Measurements from ENCODE around the gene FBXW8. TPM values are rescaled to one million over a fixed set of nuclear protein-coding genes. Genes with fewer than 3 reads are reported as not detected.

Gene FBXW8
- total and polyA plus RNA-seq, 7 experiments from 2014 or later = 4.8 to 13.2 (median 11.7) TPM

- CTCF ChIA-PET = no interaction called here
- ATAC-seq (no peak), DNase-seq (no peak)
- Mint-ChIP-seq H3K9me3 (peaks cover 0 to 2% (median 0%) of the 10 kb centered on the region in 11 donors), H3K36me3 (no peaks in the 10 kb centered on the region), H3K4me1 (no peaks in the 10 kb centered on the region), H3K27me3 (peaks cover 11 to 43% (median 21%) of the 10 kb centered on the region in 5 donors), H3K4me3 (no peak overlapping the region), H3K27ac (no peak overlapping the region)
- Histone ChIP-seq H3K27ac (ENCODE audit: low read depth, low read length) (no peak overlapping the region), H3K4me3 (ENCODE audit: low read length) (no peak overlapping the region), H3K27me3 (ENCODE audit: control insufficient read depth in 2 of 2, insufficient read depth in 2 of 2, low read length in 2 of 2) (no peaks in the 10 kb centered on the region), H3K9me3 (ENCODE audit: control insufficient read depth in 2 of 3, low read length in 3 of 3) (no peaks in the 10 kb centered on the region), H3K36me3 (ENCODE audit: control insufficient read depth in 2 of 3, insufficient read depth in 3 of 3, low read length in 3 of 3) (no peaks in the 10 kb centered on the region), H3K4me1 (ENCODE audit: control insufficient read depth in 2 of 2, insufficient read depth in 2 of 2, low read length in 2 of 2) (no peaks in the 10 kb centered on the region)
- intact Hi-C loops (cut with micrococcal nuclease) = no loop called here
- POLR2A ChIA-PET = no interaction called here
These were observed 14.3 kb upstream of the FBXW8 start for GRCh38 chr12:116896411-116896924.

GRCh38 chr12:116897476-116897875 lies 13.3 kb upstream of the FBXW8 start:
- DNase-seq = no peak
- Mint-ChIP-seq H3K27ac (no peak overlapping the region), H3K4me1 (no peaks in the 10 kb centered on the region), H3K4me3 (no peak overlapping the region), H3K36me3 (no peaks in the 10 kb centered on the region), H3K27me3 (peaks cover 16 to 50% (median 29%) of the 10 kb centered on the region in 5 donors), H3K9me3 (peaks cover 0 to 2% (median 0%) of the 10 kb centered on the region in 11 donors)
- CTCF ChIA-PET = no interaction called here
- no peaks in the 10 kb centered on the region for H3K4me1 ChIP-seq (ENCODE audit: control insufficient read depth in 2 of 2, insufficient read depth in 2 of 2, low read length in 2 of 2)
- POLR2A ChIA-PET = no interaction called here
- no peak overlapping the region for H3K27ac ChIP-seq (ENCODE audit: low read depth, low read length)
- intact Hi-C loops (cut with micrococcal nuclease) = no loop called here
- no peak overlapping the region for H3K4me3 ChIP-seq (ENCODE audit: low read length)
- no peaks in the 10 kb centered on the region for H3K27me3 ChIP-seq (ENCODE audit: control insufficient read depth in 2 of 2, insufficient read depth in 2 of 2, low read length in 2 of 2)
- H3K9me3 ChIP-seq (ENCODE audit: control insufficient read depth in 2 of 3, low read length in 3 of 3) = no peaks in the 10 kb centered on the region
- no peak for ATAC-seq
- no peaks in the 10 kb centered on the region for H3K36me3 ChIP-seq (ENCODE audit: control insufficient read depth in 2 of 3, insufficient read depth in 3 of 3, low read length in 3 of 3)

DNA sequence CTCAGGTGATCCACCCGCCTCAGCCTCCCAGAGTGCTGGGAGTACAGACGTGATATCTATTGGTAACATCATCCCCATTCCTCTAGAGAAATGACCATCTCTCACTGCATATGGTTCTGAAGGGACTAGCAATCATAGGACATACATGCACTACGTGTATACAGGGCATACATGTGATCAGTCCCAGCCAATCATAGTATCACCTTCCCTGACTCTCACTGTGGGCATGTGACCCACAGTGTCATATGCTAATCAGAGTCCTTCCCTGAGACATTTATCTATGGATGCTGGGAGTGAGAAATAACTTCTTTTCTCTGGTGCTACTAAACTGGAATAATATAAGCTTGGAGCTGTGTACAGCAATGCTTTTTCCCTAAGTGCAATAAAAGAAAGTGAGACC lies 12.1 kb upstream of the FBXW8 start:
- H3K4me1 ChIP-seq (ENCODE audit: control insufficient read depth in 2 of 2, insufficient read depth in 2 of 2, low read length in 2 of 2) = no peaks in the 10 kb centered on the region
- CTCF ChIA-PET = no interaction called here
- POLR2A ChIA-PET = no interaction called here
- Mint-ChIP-seq H3K9me3 (peaks cover 0 to 2% (median 0%) of the 10 kb centered on the region in 11 donors), H3K27ac (no peak overlapping the region), H3K36me3 (no peaks in the 10 kb centered on the region), H3K27me3 (peaks cover 21 to 53% (median 25%) of the 10 kb centered on the region in 5 donors), H3K4me1 (no peaks in the 10 kb centered on the region), H3K4me3 (no peak overlapping the region)
- no peaks in the 10 kb centered on the region for H3K27me3 ChIP-seq (ENCODE audit: control insufficient read depth in 2 of 2, insufficient read depth in 2 of 2, low read length in 2 of 2)
- no peak for ATAC-seq
- no peaks in the 10 kb centered on the region for H3K9me3 ChIP-seq (ENCODE audit: control insufficient read depth in 2 of 3, low read length in 3 of 3)
- intact Hi-C loops (cut with micrococcal nuclease) = no loop called here
- H3K36me3 ChIP-seq (ENCODE audit: control insufficient read depth in 2 of 3, insufficient read depth in 3 of 3, low read length in 3 of 3) = no peaks in the 10 kb centered on the region
- no peak overlapping the region for H3K4me3 ChIP-seq (ENCODE audit: low read length)
- no peak overlapping the region for H3K27ac ChIP-seq (ENCODE audit: low read depth, low read length)
- no peak for DNase-seq

DNA sequence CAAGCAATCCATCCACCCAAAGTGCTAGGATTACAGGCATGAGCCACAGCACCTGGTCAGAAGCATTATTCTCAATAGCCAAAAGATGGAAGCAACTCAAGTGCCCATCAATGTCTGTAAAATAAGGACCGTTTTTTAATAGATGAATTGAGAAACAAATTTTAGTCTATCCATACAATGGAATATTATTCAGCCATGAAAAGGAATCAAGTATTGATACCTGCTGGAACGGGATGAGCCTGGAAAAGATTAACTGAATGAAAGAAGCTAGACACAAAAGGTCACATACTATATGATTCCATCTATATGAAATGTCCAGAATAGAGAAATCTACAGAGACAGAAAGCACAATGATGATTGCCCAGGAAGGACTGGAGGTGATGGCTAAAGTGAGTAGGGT lies 9.1 kb upstream of the FBXW8 start:
- CTCF ChIA-PET = no interaction called here
- Histone ChIP-seq H3K27me3 (ENCODE audit: control insufficient read depth in 2 of 2, insufficient read depth in 2 of 2, low read length in 2 of 2) (no peaks in the 10 kb centered on the region), H3K9me3 (ENCODE audit: control insufficient read depth in 2 of 3, low read length in 3 of 3) (no peaks in the 10 kb centered on the region), H3K36me3 (ENCODE audit: control insufficient read depth in 2 of 3, insufficient read depth in 3 of 3, low read length in 3 of 3) (no peaks in the 10 kb centered on the region), H3K4me3 (ENCODE audit: low read length) (no peak overlapping the region), H3K27ac (ENCODE audit: low read depth, low read length) (no peak overlapping the region), H3K4me1 (ENCODE audit: control insufficient read depth in 2 of 2, insufficient read depth in 2 of 2, low read length in 2 of 2) (no peaks in the 10 kb centered on the region)
- intact Hi-C loops (cut with micrococcal nuclease) = no loop called here
- POLR2A ChIA-PET = no interaction called here
- Mint-ChIP-seq H3K9me3 (peaks cover 0 to 2% (median 0%) of the 10 kb centered on the region in 11 donors), H3K4me1 (no peaks in the 10 kb centered on the region), H3K27me3 (peaks cover 25 to 54% (median 30%) of the 10 kb centered on the region in 5 donors), H3K27ac (no peak overlapping the region), H3K36me3 (no peaks in the 10 kb centered on the region), H3K4me3 (no peak overlapping the region)
- DNase-seq (no peak), ATAC-seq (no peak)

DNA sequence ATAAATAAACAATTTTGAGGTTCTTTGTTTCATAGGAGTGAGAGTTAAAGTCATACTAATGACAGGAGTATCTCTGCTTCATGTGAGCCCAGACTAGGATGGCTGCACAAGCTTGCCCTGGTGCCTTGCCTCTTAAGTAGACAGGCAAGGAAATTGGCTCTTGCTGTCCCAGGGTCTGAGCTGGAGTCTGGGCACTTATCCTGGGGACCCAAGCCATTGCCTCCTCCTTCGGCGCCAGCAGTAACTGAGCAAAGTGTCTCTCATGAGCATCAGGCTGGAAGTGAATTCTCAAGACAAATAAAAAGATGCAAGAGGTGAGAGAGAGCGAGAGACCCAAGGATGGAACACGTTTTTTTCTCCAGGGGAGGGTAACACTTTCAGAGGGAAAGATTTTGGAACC lies 6.9 kb upstream of the FBXW8 start:
- DNase-seq (no peak), ATAC-seq (no peak)
- no peak overlapping the region for H3K4me3 ChIP-seq (ENCODE audit: low read length)
- no peaks in the 10 kb centered on the region for H3K27me3 ChIP-seq (ENCODE audit: control insufficient read depth in 2 of 2, insufficient read depth in 2 of 2, low read length in 2 of 2)
- ChIA-PET CTCF (no interaction called here), POLR2A (interaction anchor here (0.7 kb wide), 1 partner anchor 298 kb away, joined by 3 read pairs; no protein-coding TSS in a partner anchor)
- Mint-ChIP-seq H3K36me3 (no peaks in the 10 kb centered on the region), H3K4me3 (peak overlapping the region in 1 of 10 donors; percentile 1), H3K9me3 (peaks cover 0 to 2% (median 0%) of the 10 kb centered on the region in 11 donors), H3K27ac (peak overlapping the region in 1 of 9 donors; percentile 78), H3K27me3 (peaks cover 22 to 61% (median 27%) of the 10 kb centered on the region in 5 donors), H3K4me1 (no peaks in the 10 kb centered on the region)
- H3K9me3 ChIP-seq (ENCODE audit: control insufficient read depth in 2 of 3, low read length in 3 of 3) = no peaks in the 10 kb centered on the region
- no peaks in the 10 kb centered on the region for H3K36me3 ChIP-seq (ENCODE audit: control insufficient read depth in 2 of 3, insufficient read depth in 3 of 3, low read length in 3 of 3)
- H3K4me1 ChIP-seq (ENCODE audit: control insufficient read depth in 2 of 2, insufficient read depth in 2 of 2, low read length in 2 of 2) = no peaks in the 10 kb centered on the region
- intact Hi-C loops (cut with micrococcal nuclease) = no loop called here
- no peak overlapping the region for H3K27ac ChIP-seq (ENCODE audit: low read depth, low read length)

DNA sequence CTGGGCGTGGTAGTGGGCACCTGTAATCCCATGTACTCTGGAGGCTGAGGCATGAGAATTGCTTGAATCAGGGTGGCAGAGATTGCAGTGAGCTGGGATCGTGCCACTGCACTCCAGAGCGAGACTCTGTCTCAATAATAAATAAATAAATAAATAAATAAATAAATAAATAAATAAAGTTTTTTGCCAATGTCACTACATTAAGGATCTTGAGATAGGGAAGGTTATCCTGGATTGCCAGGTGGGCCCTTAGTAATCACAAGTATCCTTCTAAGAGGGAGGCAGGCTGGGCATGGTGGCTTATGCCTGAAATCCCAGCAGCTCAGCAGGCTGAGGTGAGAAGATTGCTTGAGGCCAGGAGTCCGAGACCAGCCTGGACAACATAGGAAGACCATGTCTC lies 4.5 kb upstream of the FBXW8 start:
- ChIA-PET CTCF (no interaction called here), POLR2A (interaction anchor here (0.7 kb wide), 1 partner anchor 84 kb away, joined by 5 read pairs; no protein-coding TSS in a partner anchor)
- Histone ChIP-seq H3K4me1 (ENCODE audit: control insufficient read depth in 2 of 2, insufficient read depth in 2 of 2, low read length in 2 of 2) (no peaks in the 10 kb centered on the region), H3K27me3 (ENCODE audit: control insufficient read depth in 2 of 2, insufficient read depth in 2 of 2, low read length in 2 of 2) (no peaks in the 10 kb centered on the region), H3K4me3 (ENCODE audit: low read length) (no peak overlapping the region), H3K9me3 (ENCODE audit: control insufficient read depth in 2 of 3, low read length in 3 of 3) (no peaks in the 10 kb centered on the region), H3K27ac (ENCODE audit: low read depth, low read length) (no peak overlapping the region), H3K36me3 (ENCODE audit: control insufficient read depth in 2 of 3, insufficient read depth in 3 of 3, low read length in 3 of 3) (no peaks in the 10 kb centered on the region)
- ATAC-seq (no peak), DNase-seq (no peak)
- Mint-ChIP-seq H3K27me3 (peaks cover 9 to 54% (median 15%) of the 10 kb centered on the region in 5 donors), H3K27ac (no peak overlapping the region), H3K4me3 (no peak overlapping the region), H3K36me3 (peaks cover 0 to 4% (median 0%) of the 10 kb centered on the region in 5 donors), H3K4me1 (peaks cover 4 to 12% (median 6%) of the 10 kb centered on the region in 7 donors), H3K9me3 (no peaks in the 10 kb centered on the region)
- intact Hi-C loops (cut with micrococcal nuclease) = no loop called here

DNA sequence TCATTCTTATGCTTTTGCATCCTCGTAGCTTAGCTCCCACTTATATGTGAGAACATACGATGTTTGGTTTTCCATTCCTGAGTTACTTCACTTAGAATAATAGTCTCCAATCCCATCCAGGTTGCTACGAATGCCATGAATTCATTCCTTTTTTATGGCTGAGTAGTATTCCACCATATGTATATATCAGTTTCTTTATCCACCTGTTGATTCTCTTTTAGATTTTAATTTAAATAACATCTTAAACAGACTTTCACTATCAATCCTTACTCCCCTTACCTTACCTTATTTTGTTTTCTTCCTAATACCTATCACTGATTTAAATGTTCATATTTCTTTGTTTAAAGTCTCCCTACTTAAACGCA lies 488 bp upstream of the FBXW8 start:
- peak overlapping the region; percentile 87 to 97 (median 93) for H3K4me3 Mint-ChIP-seq
- peak overlapping the region; percentile 65 to 91 (median 82) for H3K27ac Mint-ChIP-seq
- H3K36me3 Mint-ChIP-seq = peaks cover 0 to 17% (median 4%) of the 10 kb centered on the region in 5 donors
- Histone ChIP-seq H3K27me3 (ENCODE audit: control insufficient read depth in 2 of 2, insufficient read depth in 2 of 2, low read length in 2 of 2) (no peaks in the 10 kb centered on the region), H3K9me3 (ENCODE audit: control insufficient read depth in 2 of 3, low read length in 3 of 3) (no peaks in the 10 kb centered on the region), H3K27ac (ENCODE audit: low read depth, low read length) (no peak overlapping the region), H3K36me3 (ENCODE audit: control insufficient read depth in 2 of 3, insufficient read depth in 3 of 3, low read length in 3 of 3) (no peaks in the 10 kb centered on the region), H3K4me3 (ENCODE audit: low read length) (peak overlapping the region; percentile 65), H3K4me1 (ENCODE audit: control insufficient read depth in 2 of 2, insufficient read depth in 2 of 2, low read length in 2 of 2) (peaks cover 0 to 6% of the 10 kb centered on the region in 2 donors)
- ChIA-PET CTCF (no interaction called here), POLR2A (no interaction called here)
- ATAC-seq (no peak), DNase-seq (no peak)
- intact Hi-C loops (cut with micrococcal nuclease) = loop anchor here (1.0 kb wide), 3 partner anchors 14 to 172 kb away; partner anchors contain the start of genes RNFT2 (in 2 of the 2) and SPRING1 (in 2 of the 2)
- H3K4me1 Mint-ChIP-seq = peaks cover 16 to 43% (median 33%) of the 10 kb centered on the region in 7 donors
- H3K9me3 Mint-ChIP-seq = no peaks in the 10 kb centered on the region
- peaks cover 0 to 33% (median 0%) of the 10 kb centered on the region in 5 donors for H3K27me3 Mint-ChIP-seq

All from naive thymus-derived CD4-positive, alpha-beta T cell (primary cell).